GM19455 (cell line): Measurements from ENCODE around the gene CSMD2.

Experiments used
- ATAC-seq: cut with Tn5 transposase; IDR thresholded peaks from one replicate; pipeline ENCODE4 v1.9.1; 2021; ENCODE audit not compliant: unreplicated experiment

CSMD2 gene

DNA sequence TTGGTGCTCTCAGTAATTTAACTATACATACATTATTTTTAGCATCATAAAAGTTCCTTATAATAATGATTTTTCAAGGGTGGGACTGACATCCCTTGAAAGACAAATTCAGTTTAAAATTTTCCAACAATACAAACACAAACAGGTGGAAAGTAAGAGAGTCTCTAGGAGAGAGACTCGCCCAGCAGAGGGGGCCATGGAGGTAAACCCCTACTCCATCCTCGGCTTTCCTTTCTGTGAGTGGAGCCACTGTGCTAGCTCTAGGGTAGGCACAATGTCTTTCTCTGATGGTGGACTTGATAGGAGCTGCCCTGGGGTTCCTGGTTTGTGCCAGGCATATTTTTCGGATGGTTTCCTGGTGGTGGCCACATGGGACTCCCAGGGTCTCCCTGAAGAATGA lies 8.3 kb downstream of the CSMD2 start:
- ATAC-seq, result no peak

DNA sequence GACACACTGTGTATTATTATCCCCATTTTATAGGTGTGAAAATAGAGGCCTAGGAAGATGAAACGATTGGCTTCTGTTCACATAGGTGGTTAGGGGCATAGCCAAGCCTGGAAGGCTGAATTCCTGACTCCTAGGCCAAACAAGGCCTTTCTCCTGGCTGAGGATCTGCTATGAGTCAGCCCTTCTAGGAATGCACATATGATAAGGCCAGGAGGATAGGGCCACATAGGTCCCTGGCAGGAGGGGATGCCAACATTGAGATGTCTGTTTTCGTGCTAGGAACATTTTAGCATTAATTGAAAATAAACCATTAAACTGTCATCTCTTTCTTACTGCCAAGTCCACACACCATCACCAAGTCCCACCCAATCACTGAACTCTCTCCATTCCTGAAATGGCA lies 9.2 kb downstream of the CSMD2 start:
- no peak for ATAC-seq

- ATAC-seq, result no peak
Measured at GRCh38 chr1:34153246-34153645, 11.8 kb downstream of the CSMD2 start.

GRCh38 chr1:34149501-34149900 lies 15.5 kb downstream of the CSMD2 start:
- ATAC-seq, result no peak

DNA sequence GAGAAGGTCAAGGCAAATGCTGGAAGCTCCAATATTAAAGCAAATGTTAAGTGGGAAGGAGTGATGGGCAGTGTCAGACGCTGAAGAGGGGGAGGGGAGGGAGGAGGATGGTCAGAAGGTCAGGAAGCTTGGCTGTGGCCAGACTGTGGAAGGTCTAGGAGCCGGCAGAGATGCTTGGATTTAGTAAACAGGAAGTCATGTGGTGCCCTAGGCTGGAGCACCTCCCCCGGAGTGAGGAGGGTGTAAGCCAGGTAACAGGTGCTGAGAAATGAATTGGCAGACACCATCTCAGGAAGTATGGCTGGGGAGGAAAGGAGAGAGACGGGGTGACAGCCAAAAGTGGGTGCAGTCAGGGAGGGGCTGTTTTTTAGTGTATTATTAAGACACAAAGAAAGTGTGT lies 17.7 kb downstream of the CSMD2 start:
- ATAC-seq, result no peak

GRCh38 chr1:34144766-34145165 lies 20.3 kb downstream of the CSMD2 start:
- no peak for ATAC-seq

GRCh38 chr1:34143975-34144374 lies 21.1 kb downstream of the CSMD2 start:
- ATAC-seq, result no peak

GRCh38 chr1:34140011-34140676 lies 24.9 kb downstream of the CSMD2 start:
- ATAC-seq, result no peak

DNA sequence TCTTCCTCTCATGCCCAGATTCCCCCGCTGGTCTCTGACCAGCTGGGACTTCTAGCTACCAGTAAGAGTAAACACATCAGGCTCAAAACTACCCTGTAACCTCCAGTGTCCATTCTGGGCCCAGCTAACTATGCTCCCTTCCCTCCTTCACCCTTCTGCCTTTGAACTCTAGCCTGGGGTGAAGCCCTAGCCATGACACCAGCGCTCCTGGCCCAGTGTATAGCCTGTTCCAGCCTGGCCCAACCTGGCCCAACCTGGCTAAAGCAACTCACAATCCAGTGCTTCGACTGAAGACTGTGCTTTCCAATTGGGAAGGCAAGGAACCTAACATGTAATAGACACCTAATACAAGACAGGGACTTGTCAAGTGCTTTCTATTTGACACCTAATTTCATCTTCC lies 27.6 kb downstream of the CSMD2 start:
- no peak for ATAC-seq

- no peak for ATAC-seq
Measured at GRCh38 chr1:34132161-34132420, 32.9 kb downstream of the CSMD2 start.

DNA sequence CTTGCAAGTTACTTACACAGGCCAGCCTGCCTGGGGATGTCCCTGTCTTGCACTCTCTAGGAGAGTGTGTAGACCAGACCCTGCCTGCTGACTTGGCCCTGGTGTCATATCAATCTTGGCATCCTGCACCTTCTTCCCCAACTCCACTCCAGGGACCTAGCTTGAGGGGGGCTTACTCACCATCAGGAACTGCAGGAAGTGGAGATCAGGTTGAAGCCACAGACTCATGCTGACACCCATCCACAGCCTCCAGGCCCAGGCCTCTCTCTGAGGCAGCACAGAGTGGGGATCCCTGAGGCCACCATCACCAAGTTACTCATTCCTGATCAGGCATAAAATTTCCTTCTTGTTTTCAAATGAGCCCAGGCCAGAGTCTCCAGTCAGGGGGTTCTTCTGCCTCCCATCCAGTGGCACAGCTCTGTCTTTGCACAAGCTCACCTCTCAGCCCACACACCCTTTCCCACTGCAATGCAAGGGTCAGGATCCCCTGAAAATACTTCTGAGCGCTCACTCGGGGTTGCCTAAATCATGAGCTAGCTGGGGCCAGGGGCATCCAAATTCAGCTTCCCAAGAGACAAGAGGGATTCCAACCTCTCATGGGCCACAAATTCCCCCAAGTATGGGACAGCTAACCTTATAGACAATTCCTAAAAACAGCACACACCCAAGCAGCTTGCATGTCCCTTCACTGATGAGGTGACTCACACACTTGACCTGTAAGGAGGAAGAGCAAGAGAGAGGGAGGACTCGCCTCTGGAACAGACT lies 33.5 kb downstream of the CSMD2 start:
- ATAC-seq, result no peak

- ATAC-seq, result no peak
Measured at GRCh38 chr1:34130306-34130705, 34.7 kb downstream of the CSMD2 start.

- ATAC-seq, result no peak
Measured at GRCh38 chr1:34129630-34130029, 35.4 kb downstream of the CSMD2 start.

- no peak for ATAC-seq
Measured at GRCh38 chr1:34128186-34128889, 36.7 kb downstream of the CSMD2 start.

- no peak for ATAC-seq
Measured at GRCh38 chr1:34127006-34128000, 37.7 kb downstream of the CSMD2 start.

DNA sequence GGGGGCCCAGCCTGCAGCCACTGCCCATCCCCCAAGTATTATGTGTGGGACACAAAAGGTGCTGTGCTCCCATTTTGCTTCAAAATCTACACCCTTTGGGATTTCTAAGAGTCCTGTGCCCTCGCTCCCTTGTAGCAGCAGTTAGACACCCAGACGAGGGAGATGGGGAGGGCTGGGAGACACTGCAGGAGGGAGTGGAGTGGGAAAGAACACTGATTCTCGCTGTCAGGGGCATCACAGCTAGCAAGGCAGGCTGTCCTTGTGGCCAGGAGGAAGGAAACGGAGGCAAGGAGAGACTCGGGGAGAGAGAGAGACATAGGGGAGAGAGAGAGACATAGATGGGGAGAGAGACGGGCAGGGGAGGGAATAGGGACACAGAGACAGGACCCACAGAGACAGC lies 38.5 kb downstream of the CSMD2 start:
- ATAC-seq, result no peak

DNA sequence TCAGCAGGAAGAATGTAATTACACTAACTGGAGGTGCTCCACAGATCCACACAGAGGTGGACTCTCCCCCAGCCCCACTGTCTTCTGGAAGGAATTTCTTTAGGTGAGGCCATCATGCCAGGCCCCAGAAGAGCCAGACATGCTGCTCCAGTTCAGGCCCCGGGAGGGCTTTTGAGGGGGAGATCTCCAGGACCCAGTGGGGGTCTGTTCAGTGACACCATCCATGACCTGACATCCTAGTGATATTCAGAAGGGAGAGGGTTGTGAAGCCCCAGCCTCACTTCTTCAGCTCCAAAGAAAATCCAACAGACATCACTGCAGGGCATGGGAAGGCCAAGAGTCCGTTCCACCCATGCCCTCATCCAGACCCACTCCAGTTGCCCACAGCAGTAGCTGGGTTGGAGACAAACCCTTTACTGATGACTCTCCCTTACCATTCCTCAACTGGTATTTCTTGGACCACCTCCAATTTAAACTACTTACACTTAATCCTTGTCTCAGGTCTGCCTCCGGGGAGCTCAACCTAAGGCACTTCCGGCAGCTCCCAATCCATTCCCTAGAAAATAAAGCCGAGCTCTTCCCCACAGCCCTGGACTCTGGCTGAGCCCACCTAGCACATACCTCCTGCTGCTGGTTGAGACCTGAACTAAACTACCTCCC lies 39.2 kb downstream of the CSMD2 start:
- no peak for ATAC-seq

DNA sequence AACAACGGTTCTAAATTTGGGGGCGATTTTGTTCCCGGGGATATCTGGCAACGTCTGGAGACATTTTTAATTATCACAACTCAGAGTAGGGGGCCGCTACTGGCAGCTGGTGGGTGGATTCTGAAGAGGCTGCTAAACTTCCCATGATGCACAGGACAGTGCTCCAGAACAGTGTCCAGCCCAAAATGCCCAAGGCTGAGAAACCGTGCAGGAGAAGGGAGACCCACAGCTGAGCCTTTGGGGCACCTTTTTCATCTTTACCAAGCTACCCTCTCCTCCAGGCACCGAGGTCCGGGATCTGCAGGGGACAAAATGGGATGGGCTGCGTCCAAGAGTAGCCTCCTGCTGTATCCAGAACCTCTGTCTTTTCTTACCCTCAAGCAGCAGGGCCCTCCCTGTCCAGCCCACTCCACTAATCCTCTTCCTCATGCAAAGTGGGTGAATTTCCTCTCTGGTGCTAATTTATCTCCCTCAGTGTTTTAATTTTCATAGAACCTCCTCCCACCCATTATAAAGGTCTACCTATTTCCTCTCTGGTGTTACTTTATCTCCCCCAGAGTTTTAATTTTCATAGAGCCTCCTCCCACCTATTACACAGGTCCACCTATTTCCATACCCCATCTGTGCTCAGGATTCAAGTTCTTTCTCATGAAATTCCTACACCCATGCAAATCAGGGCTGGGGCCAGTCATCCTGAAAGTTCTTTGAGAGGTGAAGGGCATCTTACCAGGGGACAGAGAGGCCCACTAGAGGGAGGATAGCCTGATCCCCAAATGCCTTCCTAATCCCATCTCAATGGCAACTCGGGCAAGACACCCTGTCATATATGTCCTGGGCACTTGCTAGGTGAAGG lies 42.7 kb downstream of the CSMD2 start:
- no peak for ATAC-seq

GRCh38 chr1:34115233-34115632 lies 49.8 kb downstream of the CSMD2 start:
- ATAC-seq, result no peak

GRCh38 chr1:34113887-34114286 lies 51.1 kb downstream of the CSMD2 start:
- no peak for ATAC-seq
